ENCODE results near the gene C22orf42.

Gene C22orf42, protein sequence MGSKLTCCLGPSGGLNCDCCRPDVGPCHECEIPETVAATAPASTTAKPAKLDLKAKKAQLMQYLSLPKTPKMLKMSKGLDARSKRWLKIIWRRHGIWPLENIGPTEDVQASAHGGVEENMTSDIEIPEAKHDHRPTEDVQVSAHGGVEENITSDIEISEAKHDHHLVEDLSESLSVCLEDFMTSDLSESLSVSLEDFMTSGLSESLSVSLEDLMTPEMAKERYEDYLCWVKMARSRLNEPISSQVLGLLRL

DNA sequence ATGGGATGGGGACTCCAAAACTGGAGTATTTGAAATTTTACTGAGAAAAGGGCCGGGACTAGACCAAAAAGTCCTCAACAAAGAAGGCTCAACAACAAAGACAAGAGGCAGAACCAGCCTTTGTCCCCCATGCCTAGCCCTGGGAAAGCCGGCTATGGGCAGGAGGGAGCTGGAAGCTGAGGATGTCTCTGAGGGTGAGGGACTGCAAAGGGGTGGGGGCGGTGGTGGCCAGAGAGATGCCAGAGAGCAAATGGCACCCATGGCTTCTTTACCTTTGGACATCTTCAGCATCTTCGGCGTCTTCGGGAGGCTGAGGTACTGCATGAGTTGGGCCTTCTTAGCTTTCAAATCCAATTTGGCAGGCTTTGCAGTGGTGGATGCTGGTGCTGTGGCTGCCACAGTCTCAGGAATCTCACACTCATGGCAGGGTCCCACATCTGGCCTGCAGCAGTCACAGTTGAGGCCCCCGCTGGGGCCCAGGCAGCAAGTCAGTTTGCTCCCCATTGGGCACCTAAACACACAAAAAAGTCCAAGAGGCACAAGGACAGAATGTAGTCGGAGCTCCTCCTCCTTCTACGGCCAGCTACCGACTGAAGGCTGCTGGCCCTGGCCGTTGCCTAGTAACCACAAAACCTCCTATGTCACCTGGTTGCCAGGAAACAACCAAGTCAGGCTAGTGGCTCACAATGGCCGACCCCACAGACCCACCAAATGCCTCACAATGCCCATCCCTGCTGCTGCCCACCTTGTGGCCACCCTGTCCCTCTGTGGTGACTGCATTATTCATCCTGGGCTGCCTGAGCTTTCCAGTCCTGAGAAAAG, at the start of gene C22orf42:
C22orf42 (minus strand) TSS at position 592 of the 822 bp plus-strand sequence; CDS start at position 504, 88 bp downstream.
- H3K4me1 ChIP-seq (ENCODE audit: insufficient read depth, low read length), result no peaks in the 10 kb centered on the region
- H3K9ac ChIP-seq (ENCODE audit: low read depth, low read length), result no peak within 1 kb of the TSS
- no peaks in the 10 kb centered on the region for H3K9me3 ChIP-seq (ENCODE audit: control insufficient read depth, insufficient read depth, low read length)
- H3K36me3 ChIP-seq (ENCODE audit: insufficient read depth, low read length), result no peaks in the 10 kb centered on the region

DNA sequence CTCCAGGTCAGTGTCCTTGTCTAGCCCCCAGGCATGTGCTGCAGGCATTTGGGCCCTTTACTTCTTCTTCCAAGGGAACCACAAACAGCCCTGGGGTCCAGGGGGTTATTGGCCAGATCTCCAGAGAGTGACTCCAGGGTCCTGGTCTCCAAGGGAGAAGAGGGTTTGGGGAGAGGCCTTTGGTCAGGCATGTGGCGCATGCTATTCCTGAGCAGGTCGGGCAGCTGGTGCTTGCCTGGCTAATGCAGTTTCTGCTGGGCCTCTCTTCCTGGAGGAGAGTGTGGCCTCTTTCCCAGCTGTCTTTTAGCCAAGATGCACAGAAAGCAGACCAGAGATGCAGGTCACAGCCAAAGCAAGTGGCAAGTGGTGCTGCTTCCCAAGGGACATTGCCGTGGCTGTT, 49.6 kb upstream of the C22orf42 start:
- Histone ChIP-seq H3K4me1 (ENCODE audit: insufficient read depth, low read length) (no peaks in the 10 kb centered on the region; the same call in 1 of the 2 replicates), H3K36me3 (ENCODE audit: insufficient read depth, low read length) (no peaks in the 10 kb centered on the region), H3K9ac (ENCODE audit: low read depth, low read length) (no peak overlapping the region), H3K9me3 (ENCODE audit: control insufficient read depth, insufficient read depth, low read length) (no peaks in the 10 kb centered on the region)

DNA sequence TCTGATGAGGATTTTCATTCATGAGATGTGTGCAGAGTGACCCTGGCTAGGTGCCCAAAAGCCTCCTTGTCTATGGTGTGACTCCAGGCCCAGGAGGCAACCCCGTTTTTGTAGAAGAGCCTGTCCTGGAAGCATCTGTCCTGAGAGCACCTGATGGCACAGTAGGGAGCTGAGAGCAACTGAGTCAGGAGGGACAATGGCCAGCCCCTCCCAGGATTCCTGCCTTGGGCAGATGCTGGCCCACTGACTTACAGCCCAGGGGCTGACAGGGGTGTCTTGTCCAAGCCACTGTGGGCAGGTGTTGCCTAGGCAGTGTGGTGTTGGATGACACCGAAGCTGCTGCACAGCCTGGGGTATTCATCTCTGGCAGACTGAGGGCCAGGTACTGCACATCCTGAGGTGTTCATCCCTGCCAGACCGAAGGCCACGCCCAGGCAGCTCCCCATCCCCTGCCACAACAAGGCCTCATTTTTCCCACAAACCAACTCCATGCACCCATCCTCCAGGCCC, 48.9 kb upstream of the C22orf42 start:
- Histone ChIP-seq H3K4me1 (ENCODE audit: insufficient read depth, low read length) (no peaks in the 10 kb centered on the region; the same call in 1 of the 2 replicates), H3K9me3 (ENCODE audit: control insufficient read depth, insufficient read depth, low read length) (no peaks in the 10 kb centered on the region), H3K9ac (ENCODE audit: low read depth, low read length) (no peak overlapping the region), H3K36me3 (ENCODE audit: insufficient read depth, low read length) (no peaks in the 10 kb centered on the region)

DNA sequence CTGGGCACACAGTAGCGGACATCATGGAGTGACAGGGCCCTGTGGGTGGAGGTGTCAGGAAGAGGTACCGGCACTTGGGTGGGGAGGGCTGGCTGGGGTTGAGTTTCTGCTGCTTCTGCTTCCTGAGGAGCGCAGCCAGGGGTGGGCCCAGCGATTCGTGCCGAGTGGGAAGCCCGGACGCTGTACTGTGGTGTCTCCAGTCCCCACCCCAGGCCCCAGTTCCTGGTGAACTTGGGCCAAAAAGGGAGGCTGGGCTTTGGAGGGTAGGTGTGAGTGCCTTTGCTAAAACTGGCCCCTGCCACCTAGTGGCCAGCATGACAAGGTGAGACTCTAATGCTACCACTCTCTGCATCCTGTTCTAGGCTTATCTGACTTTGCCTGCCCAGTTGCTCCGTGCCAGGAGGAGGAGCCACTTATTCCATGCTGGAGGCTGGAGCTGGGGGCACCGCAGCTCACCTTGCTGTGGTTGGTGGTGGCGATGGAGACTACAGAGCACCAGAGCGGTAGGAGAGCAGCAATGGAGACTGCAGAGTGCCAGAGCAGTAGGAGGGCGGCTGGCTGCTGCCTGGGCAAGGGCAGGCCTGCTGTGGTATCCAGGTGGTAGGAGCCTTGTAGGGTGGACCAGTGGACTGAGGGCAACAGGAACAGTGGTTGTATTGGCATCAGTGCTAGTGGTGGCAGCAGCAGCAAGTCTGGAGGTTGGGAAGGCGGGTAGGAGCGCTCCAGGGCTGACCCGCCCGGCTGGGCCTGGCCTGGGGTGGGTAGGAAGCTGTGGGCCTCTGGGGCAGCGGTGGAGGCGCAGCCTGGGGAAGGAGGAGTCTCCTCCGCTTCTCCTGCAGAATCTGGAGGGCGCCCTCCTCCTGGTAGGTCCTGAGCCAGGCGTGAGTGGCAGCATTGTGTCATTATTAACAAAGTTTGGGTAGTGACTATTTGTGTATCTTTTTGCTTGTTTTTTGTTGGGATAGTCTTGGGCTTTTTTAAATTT, 48.0 kb upstream of the C22orf42 start:
- Histone ChIP-seq H3K36me3 (ENCODE audit: insufficient read depth, low read length) (no peaks in the 10 kb centered on the region), H3K9ac (ENCODE audit: low read depth, low read length) (peak overlapping the region; percentile 28; the same call in 1 of the 2 replicates), H3K4me1 (ENCODE audit: insufficient read depth, low read length) (no peaks in the 10 kb centered on the region; the same call in 1 of the 2 replicates), H3K9me3 (ENCODE audit: control insufficient read depth, insufficient read depth, low read length) (no peaks in the 10 kb centered on the region)

DNA sequence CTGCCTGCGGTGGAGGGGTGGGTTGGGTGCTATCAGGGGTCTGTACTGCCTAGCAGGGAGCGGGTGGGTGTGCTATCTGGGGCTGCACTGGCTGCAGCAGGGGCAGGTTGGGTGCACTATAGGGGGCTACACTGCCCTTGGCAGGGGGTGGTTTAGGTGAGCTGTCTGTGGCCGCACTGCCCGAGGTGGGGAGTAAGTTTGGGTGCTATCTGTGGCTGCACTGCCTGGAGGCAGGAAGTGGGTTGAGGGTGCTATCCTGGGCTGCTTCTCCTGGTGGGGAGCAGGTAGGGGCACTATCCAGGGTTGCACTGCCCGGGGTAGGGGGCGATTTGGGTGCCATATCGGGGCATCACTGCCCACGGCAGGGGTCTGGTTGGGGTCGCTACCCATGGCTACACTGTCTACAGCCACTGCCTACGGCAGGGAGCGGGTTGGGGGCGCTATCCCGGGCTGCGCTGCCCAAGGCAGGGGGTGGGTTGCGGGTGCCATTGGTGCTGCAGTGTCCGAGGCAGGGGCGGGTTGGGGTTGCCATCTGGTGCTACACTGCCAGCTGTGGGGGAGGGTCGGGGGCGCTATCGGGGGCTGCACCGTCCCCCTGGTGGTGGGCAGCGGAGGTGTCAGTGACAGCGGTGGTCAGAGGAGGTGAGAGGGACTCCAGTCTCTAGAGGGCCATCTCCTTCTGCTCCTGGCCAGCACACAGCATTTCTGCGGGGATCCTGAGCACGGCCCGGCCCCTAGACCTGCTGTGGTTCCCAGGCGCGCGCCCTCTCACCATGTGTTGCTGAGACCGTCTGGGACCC, 47.1 kb upstream of the C22orf42 start:
- Histone ChIP-seq H3K9me3 (ENCODE audit: control insufficient read depth, insufficient read depth, low read length) (no peaks in the 10 kb centered on the region), H3K4me1 (ENCODE audit: insufficient read depth, low read length) (no peaks in the 10 kb centered on the region; the same call in 1 of the 2 replicates), H3K9ac (ENCODE audit: low read depth, low read length) (peak overlapping the region; percentile 28; the same call in 1 of the 2 replicates), H3K36me3 (ENCODE audit: insufficient read depth, low read length) (no peaks in the 10 kb centered on the region)

DNA sequence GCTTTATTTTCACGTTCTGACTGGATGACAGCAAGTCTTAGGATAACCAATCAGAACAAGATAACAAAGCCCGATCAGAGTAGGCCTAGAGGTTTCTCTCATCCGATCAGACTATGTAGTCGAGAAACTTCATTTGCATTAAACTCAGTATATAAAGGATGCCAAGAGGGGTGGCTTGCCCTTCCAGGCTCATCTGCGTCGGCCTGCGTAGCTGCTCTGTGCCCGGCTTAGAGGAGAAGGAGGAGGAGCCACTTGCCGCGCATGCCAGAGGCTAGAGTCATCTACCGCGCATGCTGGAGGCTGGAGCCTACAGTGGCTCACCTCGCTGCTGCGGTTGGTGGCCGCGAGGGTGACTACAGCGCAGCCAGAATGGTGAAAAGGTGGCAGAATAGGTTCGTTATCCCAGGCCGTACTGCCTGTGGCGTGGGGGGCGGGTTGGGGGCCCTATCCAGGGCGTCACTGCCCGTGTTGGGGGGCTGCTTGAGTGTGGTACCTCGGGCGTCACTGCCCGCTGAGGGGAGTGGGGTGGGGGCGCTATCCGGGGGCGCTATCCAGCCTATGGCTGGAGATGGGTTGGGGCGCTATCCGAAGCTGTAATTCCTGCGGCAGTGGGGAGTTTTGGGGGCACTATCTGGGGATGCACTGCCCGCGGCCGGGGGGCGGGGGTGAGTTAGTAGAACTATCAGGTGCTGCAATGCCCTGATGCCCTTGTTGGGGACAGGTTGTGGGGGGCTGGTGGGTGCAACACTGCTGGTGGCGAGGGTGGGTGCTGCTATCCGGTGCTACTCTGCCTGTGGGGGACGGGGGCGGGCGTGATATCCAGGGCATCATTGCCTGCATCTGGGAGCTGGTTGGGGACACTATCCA, 46.0 kb upstream of the C22orf42 start, which contains the start of gene RFPL2:
RFPL2 (minus strand) TSS at position 218 of the 867 bp plus-strand sequence. CDS start 2,622 bp downstream, outside the sequence.
- H3K4me1 ChIP-seq (ENCODE audit: insufficient read depth, low read length), result no peaks in the 10 kb centered on the region; the same call in 1 of the 2 replicates
- H3K9me3 ChIP-seq (ENCODE audit: control insufficient read depth, insufficient read depth, low read length), result no peaks in the 10 kb centered on the region
- H3K36me3 ChIP-seq (ENCODE audit: insufficient read depth, low read length), result no peaks in the 10 kb centered on the region
- H3K9ac ChIP-seq (ENCODE audit: low read depth, low read length), result peak within 1 kb of the TSS; percentile 59; the same call in 1 of the 2 replicates

DNA sequence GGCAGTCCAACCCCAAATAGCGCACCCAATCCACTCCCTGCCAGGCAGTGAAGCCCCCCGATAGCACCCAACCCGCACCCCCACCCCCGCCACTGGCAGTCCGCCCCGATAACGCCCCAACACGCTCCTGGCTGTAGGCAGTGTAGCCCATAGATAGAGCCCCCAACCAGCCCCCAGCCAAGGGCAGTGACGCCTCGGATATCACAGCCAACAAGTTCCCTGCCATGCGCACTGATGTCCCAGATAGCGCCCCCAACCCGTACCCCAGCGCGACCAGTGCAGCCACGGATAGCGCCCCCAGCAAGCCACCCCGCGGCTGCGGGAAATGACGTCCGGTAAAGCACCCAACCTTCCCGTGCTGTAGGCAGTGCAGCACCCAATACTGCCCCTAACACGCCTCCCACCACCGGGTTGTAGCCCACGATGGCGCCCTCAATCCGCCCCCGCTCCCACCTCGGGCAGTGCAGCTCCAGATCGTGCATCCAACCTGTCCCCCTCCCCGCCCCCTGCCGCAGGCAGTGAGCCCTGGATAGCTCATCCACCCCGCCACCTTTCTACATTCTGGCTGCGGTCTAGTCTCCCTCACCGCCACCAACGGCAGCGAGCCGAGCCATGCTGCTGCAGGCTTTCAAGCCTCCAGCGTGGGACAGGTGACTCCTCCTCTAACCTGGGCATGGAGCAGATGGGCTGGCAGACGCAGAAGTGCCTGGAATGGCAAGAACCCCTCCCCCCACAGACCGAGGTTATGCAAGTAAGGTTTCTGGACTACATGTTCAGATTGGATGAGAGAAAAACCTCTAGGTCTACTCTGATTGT, 45.1 kb upstream of the C22orf42 start:
- H3K9ac ChIP-seq (ENCODE audit: low read depth, low read length), result peak overlapping the region; percentile 59; the same call in 1 of the 2 replicates
- no peaks in the 10 kb centered on the region for H3K9me3 ChIP-seq (ENCODE audit: control insufficient read depth, insufficient read depth, low read length)
- H3K4me1 ChIP-seq (ENCODE audit: insufficient read depth, low read length), result no peaks in the 10 kb centered on the region; the same call in 1 of the 2 replicates
- no peaks in the 10 kb centered on the region for H3K36me3 ChIP-seq (ENCODE audit: insufficient read depth, low read length)

DNA sequence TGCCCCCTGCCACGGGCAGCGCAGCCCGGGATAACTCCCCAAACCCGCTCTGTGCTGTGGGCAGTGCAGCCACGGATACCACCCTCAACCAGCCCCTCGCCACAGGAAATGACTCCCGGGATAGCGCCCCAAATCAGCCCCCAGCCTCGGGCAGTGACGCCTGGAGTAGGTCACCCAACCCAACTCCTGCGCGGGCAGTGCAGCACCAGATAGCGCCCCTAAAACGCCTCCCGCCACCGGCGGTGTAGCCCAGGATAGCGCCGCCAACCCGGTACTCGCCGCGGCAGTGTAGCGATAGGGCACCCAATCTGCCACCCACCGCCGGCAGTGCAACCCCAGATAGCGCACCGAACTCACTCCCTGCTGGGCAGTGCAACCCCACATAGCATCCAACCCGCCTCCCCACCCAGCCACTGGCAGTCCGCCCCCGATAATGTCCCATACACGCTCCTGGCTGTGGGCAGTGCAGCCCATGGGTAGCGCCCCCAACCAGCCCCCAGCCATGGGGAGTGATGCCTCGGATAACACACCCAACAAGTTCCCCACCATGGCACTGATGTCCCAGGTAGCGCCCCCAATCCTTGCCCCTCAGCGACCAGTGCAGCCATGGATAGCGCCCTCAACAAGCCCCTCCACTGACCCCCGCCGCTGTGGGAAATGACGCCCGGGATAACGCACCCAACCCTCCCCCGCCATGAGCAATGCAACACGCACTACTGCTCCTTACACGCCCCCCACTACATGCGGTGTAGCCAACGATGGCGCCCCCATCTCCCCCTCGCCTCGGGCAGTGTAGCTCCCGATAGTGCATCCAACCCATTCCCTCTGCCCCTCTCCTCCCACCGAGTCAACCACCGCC, 44.3 kb upstream of the C22orf42 start:
- Histone ChIP-seq H3K36me3 (ENCODE audit: insufficient read depth, low read length) (no peaks in the 10 kb centered on the region), H3K9me3 (ENCODE audit: control insufficient read depth, insufficient read depth, low read length) (no peaks in the 10 kb centered on the region), H3K9ac (ENCODE audit: low read depth, low read length) (peak overlapping the region; percentile 27; the same call in 1 of the 2 replicates), H3K4me1 (ENCODE audit: insufficient read depth, low read length) (no peaks in the 10 kb centered on the region; the same call in 1 of the 2 replicates)

DNA sequence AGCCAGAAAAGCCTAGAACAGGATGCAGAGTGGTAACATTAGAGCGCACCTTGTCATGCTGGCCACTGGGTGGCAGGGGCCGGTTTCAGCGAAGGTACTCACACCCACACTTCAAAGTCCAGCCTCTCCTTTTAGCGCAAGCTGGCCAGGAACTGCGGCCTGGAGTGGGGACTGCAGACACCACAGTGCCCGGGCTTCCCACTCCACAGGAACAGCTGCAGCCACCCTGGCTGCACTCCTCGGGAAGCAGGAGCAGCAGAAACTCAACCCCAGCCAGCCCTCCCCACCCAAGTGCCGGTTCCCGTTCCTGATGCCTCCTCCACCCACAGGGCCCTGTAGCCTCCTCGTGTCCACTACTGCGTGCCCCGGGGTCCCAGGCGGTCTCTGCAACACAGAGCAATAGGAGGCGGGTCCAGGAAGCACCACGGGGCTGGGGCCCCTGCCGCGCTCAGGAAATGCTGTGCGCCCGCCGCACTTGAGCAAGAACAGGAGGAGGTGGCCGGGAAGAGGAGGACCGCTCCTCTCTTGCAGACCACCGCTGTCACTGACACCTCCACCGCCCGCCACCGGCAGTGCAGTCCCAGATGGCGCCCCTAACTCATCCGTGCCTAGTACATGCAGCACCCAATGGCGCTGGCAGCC, 43.6 kb upstream of the C22orf42 start:
- no peaks in the 10 kb centered on the region for H3K36me3 ChIP-seq (ENCODE audit: insufficient read depth, low read length)
- H3K4me1 ChIP-seq (ENCODE audit: insufficient read depth, low read length), result no peaks in the 10 kb centered on the region; the same call in 1 of the 2 replicates
- H3K9me3 ChIP-seq (ENCODE audit: control insufficient read depth, insufficient read depth, low read length), result no peaks in the 10 kb centered on the region
- peak overlapping the region; percentile 27; the same call in 1 of the 2 replicates for H3K9ac ChIP-seq (ENCODE audit: low read depth, low read length)

DNA sequence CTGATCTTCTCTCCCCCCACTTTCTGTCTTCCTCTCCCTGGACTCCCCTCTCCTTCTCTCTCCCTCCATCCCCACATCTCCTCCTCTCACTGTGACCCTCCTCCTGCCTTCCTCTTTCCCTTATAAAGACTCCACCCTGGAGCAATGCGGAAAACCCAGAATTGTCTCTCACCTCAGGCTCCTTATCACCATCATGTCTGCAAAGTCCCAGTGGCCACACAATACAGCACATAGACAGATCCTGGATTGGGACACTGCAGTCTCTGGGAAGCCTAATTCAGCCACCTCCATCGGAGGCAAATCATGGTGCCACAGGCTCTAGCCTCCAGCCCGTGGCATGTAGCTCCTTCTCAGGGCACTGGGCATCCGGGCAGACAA, 43.0 kb upstream of the C22orf42 start:
- Histone ChIP-seq H3K4me1 (ENCODE audit: insufficient read depth, low read length) (no peaks in the 10 kb centered on the region; the same call in 1 of the 2 replicates), H3K9ac (ENCODE audit: low read depth, low read length) (no peak overlapping the region), H3K36me3 (ENCODE audit: insufficient read depth, low read length) (no peaks in the 10 kb centered on the region), H3K9me3 (ENCODE audit: control insufficient read depth, insufficient read depth, low read length) (no peaks in the 10 kb centered on the region)

DNA sequence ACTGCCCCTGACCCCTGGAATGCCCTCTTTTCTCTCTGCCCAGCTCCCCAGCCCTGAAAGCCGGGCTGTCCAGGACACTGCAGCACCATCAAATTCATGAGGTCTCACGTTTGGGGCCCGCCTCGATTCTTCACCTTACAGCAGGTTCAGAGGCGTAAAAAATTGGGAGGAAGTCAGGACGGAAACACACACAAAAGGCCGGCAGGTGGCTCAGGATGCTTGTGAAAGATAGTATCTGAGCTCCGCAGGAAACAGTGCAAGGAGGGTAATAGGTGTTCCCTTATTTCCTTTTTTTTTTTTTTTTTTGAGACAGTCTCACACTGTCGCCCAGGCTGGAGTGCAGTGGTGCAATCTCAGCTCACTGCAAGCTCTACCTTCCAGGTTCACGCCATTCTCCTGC, 41.6 kb upstream of the C22orf42 start:
- H3K36me3 ChIP-seq (ENCODE audit: insufficient read depth, low read length), result no peaks in the 10 kb centered on the region
- H3K4me1 ChIP-seq (ENCODE audit: insufficient read depth, low read length), result no peaks in the 10 kb centered on the region; the same call in 1 of the 2 replicates
- H3K9me3 ChIP-seq (ENCODE audit: control insufficient read depth, insufficient read depth, low read length), result no peaks in the 10 kb centered on the region
- H3K9ac ChIP-seq (ENCODE audit: low read depth, low read length), result no peak overlapping the region

Data from ES-I3 (cell line).